Measurements from ENCODE around the gene FASTK. TPM values are rescaled to one million over a fixed set of nuclear protein-coding genes. Genes with fewer than 3 reads are reported as not detected.
A peak's percentile ranks its signal among the peaks of the same experiment; 100 is the strongest.

FASTK gene
- total and polyA plus RNA-seq, 2 donors (not counting 3 experiments of a cell fraction or from before 2014, with no cell fraction given) = 73.3 to 113 TPM

DNA sequence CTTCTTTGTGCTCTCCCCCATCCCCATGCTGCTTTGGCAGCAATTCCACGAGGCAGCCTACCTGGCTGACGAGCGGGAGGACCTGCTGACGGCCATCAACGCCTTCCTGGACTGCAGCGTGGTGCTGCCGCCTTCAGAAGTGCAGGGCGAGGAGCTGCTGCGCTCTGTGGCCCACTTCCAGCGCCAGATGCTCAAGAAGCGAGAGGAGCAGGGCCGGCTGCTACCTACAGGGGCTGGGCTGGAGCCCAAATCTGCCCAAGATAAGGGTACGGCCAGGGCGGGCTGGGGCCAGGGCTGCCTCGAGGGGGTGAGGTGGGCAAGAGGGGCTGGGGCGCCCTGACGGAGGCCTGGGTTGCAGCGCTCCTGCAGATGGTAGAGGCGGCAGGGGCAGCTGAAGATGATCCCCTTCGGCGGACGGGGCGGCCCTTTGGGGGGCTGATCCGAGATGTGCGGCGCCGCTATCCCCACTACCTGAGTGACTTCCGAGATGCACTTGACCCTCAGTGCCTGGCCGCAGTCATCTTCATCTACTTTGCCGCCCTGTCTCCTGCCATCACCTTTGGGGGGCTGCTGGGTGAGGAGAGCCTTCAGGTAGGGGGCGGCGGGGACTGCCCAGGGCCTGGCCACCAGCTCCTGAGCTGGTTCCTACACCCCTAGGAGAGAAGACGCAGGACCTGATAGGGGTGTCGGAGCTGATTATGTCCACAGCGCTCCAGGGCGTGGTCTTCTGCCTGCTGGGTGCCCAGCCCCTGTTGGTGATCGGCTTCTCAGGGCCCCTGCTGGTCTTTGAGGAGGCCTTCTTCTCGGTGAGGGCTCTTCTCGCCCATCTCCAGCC is 9.4 kb downstream of the FASTK start:
- Histone ChIP-seq H3K36me3 (ENCODE audit: control insufficient read depth in 2 of 2, extremely low read depth in 1 of 2, insufficient read depth in 2 of 2, low read length in 2 of 2) (peaks cover 18 to 71% of the 10 kb centered on the region in 2 experiments), H3K4me3 (replicated peaks in 1 of 3; ENCODE audit: insufficient read depth in 1 of 3, low read depth in 1 of 3, low read length in 3 of 3) (no peak overlapping the region), H4K20me1 (replicated peaks; ENCODE audit: control insufficient read depth, extremely low read depth, insufficient read depth, low read length) (no peaks in the 10 kb centered on the region), H3K9me1 (replicated peaks; ENCODE audit: control insufficient read depth, extremely low read depth, insufficient read depth, low read length) (no peaks in the 10 kb centered on the region), H3K4me1 (ENCODE audit: control insufficient read depth, extremely low read depth, insufficient read depth, low read length) (no peaks in the 10 kb centered on the region), H3K9ac (replicated peaks; ENCODE audit: extremely low read depth, insufficient read depth, low read length) (no peak overlapping the region), H3K79me2 (ENCODE audit: control insufficient read depth, insufficient read depth, low read length) (no peaks in the 10 kb centered on the region), H3K9me3 (replicated peaks; ENCODE audit: control insufficient read depth, insufficient read depth, low read length) (no peaks in the 10 kb centered on the region), H3K27ac (ENCODE audit: insufficient read depth, low read depth, low read length) (no peak overlapping the region), H3K27me3 (ENCODE audit: control insufficient read depth in 2 of 2, insufficient read depth in 2 of 2, low read length in 2 of 2) (no peaks in the 10 kb centered on the region), H3K4me2 (ENCODE audit: insufficient read depth, low read length) (no peak overlapping the region), H2AFZ (ENCODE audit: low read depth, low read length) (no peak overlapping the region)
- TSS peak; percentile 14 for BruUV-seq (replicated peaks)
- CTCF ChIA-PET = interaction anchor here (0.8 to 1.1 kb wide), 2 partner anchors 9 to 11 kb away, joined by 3 read pairs; partner anchors contain the start of gene FASTK
- no peak for TF ChIP-seq POLR2AphosphoS5 (IDR thresholded peaks at IDR 0.05; ENCODE audit: insufficient read depth, low read depth, low read length)
- no peak for TF ChIP-seq MYC (IDR thresholded peaks at IDR 0.05; ENCODE audit: low read depth, low read length)
- TF ChIP-seq, protein P1, sequence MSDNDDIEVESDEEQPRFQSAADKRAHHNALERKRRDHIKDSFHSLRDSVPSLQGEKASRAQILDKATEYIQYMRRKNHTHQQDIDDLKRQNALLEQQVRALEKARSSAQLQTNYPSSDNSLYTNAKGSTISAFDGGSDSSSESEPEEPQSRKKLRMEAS (IDR thresholded peaks at IDR 0.05; ENCODE audit: insufficient read depth, insufficient read length) = no peak
- no peak for TF ChIP-seq POLR2A (IDR thresholded peaks at IDR 0.05; ENCODE audit: low read depth, low read length)
- TF ChIP-seq, protein P2, sequence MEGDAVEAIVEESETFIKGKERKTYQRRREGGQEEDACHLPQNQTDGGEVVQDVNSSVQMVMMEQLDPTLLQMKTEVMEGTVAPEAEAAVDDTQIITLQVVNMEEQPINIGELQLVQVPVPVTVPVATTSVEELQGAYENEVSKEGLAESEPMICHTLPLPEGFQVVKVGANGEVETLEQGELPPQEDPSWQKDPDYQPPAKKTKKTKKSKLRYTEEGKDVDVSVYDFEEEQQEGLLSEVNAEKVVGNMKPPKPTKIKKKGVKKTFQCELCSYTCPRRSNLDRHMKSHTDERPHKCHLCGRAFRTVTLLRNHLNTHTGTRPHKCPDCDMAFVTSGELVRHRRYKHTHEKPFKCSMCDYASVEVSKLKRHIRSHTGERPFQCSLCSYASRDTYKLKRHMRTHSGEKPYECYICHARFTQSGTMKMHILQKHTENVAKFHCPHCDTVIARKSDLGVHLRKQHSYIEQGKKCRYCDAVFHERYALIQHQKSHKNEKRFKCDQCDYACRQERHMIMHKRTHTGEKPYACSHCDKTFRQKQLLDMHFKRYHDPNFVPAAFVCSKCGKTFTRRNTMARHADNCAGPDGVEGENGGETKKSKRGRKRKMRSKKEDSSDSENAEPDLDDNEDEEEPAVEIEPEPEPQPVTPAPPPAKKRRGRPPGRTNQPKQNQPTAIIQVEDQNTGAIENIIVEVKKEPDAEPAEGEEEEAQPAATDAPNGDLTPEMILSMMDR (IDR thresholded peaks at IDR 0.05; ENCODE audit: extremely low read depth in 1 of 2, insufficient read depth in 1 of 2, low read depth in 1 of 2, low read length in 2 of 2) = no peak
- TF ChIP-seq EZH2 (IDR thresholded peaks at IDR 0.05; ENCODE audit: borderline replicate concordance, low read depth, low read length, severe bottlenecking) = no peak
- no peak for TF ChIP-seq FOS (IDR thresholded peaks at IDR 0.05; ENCODE audit: borderline replicate concordance, insufficient read depth, low read length)
- no peak for TF ChIP-seq JUN (IDR thresholded peaks at IDR 0.05; ENCODE audit: borderline replicate concordance, insufficient read depth, insufficient read length, low read depth)
- no peak for TF ChIP-seq GATA2 (IDR thresholded peaks at IDR 0.05; ENCODE audit: insufficient read depth, insufficient read length, low read depth, low read length)
- POLR2A ChIA-PET = no interaction called here
- dilution Hi-C loops (cut with MboI; ENCODE audit: extremely low pct_ligation_motif_present, low sequenced_read_pairs) (no loop called here), intact Hi-C loops (cut with micrococcal nuclease) (no loop called here)
- DNase-seq (ENCODE audit: low read depth, low spot score) (no peak), FAIRE-seq (no peak)
